GM21717 (cell line): Measurements from ENCODE around the gene PLEK2.

Experiments
- ATAC-seq: cut with Tn5 transposase; IDR thresholded peaks from one replicate; pipeline ENCODE4 v1.9.1; 2021; ENCODE audit warnings: mild to moderate bottlenecking, moderate library complexity; ENCODE audit not compliant: unreplicated experiment

The PLEK2 gene

DNA sequence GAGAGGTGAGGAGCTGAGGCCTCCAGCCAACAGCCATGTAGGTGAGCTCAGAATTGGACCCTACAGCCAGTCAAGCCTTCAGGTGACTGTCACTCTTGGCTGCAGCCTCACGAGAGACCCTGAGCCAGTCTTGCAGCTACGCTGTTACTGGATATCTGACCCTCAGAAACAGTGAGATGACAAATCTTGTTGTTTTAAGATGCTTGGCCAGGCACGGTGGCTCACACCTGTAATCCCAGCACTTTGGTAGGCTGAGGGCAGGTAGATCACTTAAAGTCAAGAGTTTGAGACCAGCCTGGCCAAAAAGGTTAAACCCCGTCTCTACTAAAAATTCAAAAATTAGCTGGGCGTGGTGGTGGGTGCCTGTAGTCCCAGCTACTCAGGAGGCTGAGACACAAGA is 6.2 kb downstream of the PLEK2 start:
- ATAC-seq: no peak

DNA sequence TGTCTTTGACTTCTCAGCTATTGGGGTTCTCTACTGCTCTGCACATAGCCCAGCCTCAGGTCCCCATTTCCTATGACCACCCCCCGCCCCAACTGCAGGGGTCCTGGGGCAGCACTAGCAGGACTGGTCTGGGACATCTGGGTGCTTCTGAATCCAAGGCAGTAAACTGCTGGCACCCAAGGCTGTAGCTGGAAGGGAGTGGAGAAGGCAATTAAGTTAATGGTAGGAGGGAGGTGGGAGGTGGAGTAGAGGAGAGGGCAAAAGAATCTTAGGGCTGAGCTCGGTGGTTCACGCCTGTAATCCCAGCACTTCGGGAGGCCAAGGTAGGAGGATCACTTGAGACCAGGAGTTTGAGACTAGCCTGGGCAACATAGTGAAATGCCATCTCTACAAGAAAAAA is 11.5 kb downstream of the PLEK2 start:
- ATAC-seq: no peak

DNA sequence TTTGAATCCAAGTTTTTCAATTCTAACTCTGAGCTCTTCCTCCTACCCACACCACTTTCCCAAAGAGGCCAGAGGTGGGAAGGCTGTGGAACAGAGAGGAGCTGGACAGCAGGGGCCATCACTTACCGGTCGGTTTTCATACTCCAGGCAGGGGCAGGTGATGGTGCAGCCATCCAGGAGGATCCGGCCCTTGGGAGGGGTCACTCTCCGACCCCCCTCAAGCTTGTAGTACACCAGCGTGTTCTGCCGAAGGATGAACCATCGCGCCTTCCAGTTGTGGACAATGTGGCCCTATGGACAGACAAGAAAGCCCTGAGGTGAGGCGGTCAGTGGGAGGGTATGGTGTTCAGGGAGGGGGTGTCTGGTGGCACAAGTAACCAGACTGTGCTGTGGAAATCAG is 14.4 kb downstream of the PLEK2 start:
- no peak for ATAC-seq

DNA sequence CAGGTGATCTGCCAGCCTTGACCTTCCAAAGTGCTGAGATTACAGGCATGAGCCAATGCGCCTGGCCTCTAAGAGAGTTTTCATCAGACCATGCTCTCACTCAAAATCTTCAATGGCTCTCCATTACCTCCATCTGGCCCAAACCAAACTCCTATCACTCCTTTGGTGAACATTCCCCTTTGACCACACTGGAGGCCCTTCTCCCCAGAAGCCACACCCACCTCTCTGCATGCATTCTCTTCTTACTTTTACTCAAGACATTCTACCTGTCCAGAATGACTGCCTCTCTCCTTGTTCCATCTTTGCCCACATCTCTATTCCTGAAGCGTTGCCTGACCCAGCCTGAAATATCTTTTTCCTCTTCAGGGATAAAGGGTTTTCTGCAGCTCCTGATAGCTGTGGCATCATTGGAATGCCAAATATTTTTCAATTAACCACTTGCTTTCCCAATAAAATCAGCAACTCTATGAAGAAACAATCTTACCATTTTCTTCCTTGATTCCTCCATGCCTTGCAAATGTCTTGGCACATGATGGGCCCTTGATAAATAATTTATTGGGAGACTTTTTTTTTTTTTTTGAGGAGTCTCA is 15.5 kb downstream of the PLEK2 start:
- no peak for ATAC-seq

DNA sequence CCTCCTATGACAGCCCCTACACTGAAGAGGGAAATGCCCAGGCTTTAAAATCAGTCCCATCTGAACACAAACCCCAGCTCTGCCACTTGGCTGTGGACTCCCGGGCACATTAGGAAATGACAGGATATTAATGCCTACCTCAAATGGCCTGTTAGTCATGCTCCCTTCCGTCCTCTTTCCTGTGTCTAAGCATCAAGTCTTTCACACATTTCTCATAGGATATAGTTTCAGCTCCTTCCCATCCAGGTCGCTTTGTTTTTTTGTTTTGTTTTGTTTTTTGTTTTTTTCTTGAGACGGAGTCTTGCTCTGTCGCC is 16.1 kb downstream of the PLEK2 start:
- no peak for ATAC-seq

DNA sequence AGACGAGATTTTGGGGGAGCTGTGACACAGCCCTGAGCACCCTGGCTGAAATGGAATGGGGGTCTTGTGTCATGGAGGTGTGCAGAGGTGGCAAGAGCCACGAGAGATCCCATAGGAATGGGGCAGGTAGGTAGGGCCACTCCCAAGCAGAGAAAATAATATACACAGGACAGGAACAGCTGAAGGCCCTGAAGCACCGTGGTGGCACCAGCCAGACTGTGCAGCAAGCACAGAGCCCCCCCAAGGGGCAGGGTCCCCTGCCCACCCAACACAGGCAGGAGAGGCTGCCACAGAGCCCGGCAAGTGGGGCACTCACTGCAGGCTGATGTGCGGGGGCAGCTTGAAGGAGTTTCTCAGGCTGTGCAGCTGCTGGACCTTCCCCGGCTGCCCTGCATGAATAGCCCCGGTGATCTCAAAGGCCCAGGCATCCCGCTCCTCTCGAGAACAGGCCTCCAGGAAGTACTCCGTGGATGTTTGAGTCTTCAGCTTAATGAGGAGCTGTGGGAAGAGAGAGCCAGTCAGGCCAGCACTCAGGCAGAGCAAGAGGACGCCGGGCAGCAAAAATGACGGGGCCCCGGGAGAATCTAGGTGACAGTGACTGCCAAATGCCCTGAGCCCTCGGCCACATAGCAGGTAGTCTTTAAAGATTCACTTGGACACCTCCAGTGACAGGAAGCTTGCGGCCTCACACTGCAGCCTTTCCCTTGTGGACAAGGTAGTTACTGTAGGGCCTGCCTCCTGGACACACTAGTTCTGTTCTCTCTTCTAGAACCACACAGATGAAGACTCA is 16.7 kb downstream of the PLEK2 start:
- ATAC-seq: no peak

DNA sequence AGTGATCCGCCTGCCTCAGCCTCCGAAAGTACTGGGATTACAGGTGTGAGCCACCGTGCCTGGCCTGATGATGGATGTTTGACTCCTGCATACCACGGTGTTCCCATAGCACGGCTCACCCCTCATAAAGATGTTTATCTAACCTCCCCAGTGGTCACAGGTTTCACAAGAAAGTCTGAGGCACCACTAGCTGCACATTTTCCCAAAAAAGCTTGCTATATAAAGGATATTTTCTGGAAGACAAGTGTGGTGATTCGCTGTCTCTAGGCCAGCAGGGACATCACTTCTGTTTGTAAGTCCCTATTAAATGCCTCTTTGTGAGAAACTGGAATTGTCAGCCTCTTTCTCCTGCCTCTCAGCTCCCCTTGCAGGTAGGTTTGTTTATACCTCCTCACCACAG is 18.3 kb downstream of the PLEK2 start:
- ATAC-seq: no peak

DNA sequence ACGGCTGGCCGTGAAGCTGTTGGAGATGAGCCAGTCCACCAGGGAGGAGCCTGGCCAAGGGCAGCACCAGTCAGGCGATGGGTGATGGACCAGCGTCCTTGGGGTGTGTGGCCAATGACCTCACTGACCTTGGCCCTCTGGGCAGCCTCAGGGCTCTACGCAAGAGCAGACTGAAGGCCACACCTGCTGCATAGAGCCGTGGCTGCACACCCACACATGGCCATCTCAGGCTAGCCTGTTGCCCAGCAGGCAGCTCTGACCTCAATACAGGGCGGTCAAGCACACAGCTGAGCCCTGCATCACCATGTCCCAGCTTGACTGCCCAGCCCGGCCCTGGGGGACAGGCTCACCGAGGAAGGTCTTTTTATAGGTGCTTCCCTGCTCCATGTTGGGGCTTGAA is 19.2 kb downstream of the PLEK2 start:
- no peak for ATAC-seq

DNA sequence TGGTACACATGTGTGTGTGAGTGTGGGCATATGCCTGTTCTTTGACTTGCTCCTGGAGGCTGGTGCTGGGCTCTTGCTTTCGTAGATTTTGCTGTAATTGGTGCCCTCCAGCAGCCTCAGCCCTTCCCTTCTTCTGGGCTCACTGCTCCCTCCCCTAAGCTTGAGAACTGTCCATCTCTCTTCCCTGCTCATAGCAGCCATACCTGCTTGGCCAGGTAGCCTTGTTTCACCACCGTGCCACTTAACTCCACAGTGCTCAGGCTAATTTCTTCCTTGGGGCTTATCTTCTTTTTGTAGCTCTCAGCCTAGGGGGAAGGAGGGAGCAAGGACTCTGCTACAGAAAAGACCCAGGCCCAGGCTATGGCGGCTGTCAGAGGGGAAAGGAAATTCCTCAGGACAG is 19.8 kb downstream of the PLEK2 start:
- ATAC-seq: no peak

DNA sequence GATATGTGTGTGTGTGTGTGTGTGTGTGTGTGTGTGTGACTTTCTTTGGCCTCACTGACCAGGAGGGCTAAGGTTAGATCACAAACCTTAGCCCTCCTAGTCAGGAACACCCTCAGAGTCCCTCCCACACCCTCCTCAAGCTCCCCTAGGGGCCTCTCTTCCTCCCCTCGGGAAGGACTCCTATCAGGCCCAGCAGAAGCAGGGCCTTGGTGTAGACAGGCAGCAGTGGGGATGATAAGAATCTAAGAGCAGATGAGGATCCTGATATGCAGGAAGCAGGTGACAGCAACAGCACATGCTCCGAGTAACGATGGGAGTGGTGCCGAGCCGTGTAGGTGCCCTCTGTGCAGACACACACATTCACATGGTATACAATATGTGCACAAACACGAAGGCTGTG is 20.7 kb downstream of the PLEK2 start:
- no peak for ATAC-seq

DNA sequence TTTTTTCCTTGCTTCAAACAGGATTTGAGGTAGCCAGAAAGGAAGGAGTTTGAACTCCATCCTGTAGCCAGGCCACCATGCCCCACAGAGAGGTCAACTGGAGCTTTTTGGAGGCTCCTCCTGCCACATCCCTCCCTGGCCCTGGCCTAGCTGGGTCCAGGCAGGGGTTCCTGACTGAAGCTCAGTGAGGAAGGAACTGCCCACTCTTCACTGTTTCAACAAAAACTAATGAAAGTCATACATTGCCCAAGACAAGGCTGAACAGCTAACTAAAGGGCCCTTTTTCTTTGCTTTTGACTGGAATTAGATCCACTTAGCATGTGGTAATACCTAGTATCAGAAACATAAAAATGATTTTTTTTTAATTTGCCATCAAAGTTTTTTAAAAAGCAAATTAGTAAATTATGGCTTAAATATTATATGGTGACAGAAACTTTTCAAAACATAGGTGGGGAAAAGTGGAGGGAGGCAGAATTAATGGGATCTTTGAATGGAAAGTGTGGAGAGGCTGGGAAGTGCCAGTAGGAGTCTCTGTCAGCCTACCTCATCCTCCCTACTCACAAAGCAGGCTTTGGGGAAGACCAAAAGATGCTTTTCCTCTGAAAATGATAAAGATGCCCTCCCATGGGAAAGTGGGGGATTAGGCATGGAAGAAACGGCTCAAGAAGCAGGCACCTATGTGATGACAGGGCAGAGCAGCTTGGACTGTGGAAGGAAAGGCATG is 22.0 kb downstream of the PLEK2 start:
- ATAC-seq: no peak

DNA sequence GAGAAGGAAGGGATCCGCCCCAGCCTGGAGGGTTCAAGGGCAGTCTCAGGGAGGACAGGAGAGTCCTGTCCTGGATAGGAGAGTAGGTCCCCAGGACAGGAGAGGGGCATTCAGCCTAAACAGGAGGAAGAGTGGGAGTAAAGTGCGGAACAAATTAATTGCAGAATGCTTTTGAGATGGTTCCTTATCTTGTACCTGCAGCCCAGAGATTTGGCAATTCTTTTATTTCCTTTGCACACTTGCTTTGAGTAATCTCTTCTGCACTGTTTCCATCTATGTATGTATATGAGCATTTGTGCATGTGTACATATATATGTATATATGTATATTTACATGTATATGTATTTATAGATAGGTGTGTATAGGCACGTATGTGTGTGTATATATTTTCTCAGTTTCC is 22.7 kb downstream of the PLEK2 start:
- ATAC-seq: no peak

DNA sequence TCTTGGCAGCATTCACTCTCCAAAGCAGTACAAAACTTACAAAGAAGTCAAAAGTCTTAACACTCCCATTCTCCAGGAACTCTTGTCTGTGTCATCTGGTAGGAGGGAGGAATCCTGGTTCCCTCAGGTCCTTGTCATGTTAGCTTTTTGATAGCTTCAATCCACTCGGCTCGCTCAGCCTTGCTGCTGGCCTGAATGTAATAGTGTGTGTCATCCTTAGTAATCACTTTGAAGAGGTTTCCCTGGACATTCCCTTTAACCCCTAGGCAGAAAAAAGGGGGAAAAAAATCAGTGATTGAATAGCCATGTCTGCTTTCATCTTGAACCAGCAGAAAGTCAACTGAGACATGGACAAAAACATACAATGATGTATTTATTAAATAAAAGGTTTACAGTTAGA is 24.8 kb downstream of the PLEK2 start:
- no peak for ATAC-seq

DNA sequence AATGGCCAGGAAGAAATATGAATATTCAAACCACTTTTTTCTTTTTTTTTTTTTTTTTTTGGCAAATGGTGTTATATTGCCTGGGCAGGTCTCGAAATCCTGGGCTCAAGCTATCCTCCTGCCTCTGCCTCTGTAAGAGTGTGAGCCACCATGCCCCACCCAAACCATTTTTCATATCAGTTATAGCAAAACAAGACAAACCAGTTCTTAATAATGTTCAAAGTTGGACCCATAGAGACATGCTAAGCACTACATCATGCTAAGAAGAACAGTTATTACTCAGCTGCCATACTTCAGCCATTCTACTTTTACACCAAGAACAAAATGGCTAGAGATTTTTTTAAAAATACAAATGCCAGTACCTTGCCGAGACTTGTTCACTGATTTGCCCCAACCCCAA is 26.3 kb downstream of the PLEK2 start:
- no peak for ATAC-seq

DNA sequence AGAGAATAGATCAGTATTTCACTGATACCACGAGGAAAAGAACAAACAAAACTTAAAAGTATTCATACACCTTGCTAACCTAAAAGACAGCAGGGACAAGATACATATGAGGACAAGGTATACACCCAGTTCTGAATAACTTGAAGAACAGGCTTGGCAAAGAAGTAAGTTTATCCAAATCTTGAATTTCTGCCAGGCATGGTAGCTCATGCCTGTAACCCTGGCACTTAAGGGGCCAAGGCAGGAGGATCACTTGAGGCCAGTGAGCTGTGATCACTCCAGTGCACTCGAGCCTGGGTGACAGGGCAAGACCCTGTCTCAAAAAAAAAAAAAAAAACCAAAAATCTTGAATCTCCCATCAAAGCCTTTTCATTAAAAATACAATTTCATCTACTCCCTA is 26.8 kb downstream of the PLEK2 start:
- no peak for ATAC-seq

DNA sequence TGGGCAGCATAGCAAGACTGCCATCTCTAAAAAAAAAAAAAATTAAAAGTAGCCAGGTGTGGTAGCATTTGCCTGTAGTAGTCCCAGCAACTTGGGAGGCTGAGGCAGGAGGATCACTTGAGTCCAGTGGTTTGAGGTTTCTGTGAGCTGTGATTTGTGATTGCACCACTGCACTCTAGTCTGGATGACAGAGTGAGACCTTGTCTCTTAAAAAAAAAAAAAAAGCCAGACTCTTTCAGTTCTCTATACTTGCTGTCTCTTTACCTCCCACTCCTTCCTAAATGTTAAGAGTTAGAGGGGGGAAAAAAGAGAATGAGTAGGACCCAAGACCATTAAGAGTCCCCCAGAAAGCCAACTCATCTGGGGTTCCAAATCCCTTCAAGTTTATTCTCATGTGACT is 34.0 kb downstream of the PLEK2 start:
- no peak for ATAC-seq

DNA sequence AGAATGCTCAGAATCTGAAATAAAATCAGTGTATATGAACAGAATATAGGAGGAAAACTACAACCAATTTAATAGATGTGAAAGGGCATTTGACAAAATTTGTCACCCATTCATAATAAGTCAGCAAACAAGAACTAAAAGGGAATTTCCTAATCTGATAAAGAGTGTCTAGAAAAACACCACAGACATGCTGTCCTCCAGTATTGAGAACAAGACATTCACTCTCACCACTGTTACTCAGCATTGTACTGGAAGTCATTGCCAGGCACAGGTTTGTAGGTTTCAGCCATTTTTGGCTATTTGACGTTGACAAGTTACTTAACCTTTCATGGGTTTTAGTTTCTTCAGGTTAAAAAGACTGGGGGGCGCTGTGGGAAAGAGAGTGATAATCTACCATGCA is 38.6 kb downstream of the PLEK2 start:
- no peak for ATAC-seq

DNA sequence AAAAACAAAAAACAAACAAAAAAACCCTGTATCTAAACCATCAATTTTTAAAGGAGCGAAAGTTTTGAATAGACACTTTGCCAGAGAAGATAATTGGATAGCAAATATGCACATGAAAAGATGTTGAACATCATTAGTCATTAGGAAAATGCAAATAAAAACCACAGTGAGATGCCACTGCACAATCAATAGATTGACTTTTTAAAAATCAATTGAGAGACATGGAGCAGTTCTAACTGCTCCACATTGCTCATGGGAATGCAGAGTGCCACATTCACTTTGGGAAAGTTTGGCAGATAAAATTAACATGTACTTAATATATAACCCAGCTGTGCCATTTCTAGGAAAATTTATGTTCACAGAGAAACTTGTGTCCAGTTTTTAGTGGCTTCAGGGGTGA is 39.1 kb downstream of the PLEK2 start:
- ATAC-seq: no peak

DNA sequence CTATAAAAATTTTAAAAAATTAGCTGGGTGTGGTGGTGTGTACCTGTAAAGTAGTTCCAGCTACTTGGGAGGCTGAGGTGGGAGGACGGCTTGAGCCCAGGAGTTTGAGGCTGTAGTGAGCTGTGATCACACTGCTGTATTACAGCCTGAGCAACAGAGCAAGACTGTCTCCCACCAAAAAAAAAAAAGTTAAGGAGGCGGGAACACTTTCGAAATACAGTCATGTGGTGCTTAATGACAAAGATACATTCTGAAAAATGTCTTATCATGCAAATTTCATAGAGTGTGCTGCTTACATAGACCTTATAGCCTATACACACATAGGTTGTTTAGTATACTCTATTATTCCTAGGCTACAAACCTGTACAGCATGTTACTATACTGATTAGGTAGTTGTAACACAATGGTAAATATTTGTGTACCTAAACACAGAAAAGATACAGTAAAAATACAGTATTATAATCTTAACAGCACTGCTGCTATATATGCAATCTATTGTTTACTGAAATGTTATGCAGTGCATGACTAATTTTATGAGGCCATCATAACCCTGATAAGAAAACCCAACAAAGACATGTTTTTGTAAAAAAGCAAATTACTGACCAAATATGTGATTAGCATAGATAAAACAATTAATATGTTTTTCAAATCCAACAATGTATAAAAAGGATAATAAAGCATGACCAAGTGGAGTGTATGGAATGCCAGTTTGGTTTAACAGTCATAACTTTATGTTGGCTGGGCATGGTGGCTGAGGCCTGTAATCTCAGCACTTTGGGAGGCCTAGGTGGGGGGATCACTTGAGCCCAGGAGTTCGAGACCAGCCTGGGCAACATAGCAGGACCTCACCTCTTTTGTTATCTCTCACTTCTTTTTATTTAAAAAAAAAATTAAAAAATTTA is 40.5 kb downstream of the PLEK2 start:
- no peak for ATAC-seq

DNA sequence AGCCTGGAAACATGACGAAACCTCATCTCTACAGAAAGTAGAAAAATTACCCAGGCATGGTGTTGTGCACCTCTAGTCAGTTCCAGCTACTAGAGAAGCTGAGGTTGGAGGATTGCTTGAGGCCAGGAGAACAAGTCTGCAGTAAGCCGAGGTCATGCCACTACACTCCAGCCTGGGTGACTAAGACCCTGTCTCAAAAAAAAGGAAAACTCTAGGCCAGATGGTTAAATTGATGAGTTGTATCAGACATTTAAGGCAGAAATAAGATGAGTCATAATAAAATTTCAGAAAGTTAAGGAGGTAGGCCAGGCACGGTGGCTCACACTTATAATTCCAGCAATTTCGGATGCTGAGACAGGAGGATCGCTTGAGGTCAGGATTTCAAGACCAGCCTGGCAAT is 41.1 kb downstream of the PLEK2 start:
- no peak for ATAC-seq

DNA sequence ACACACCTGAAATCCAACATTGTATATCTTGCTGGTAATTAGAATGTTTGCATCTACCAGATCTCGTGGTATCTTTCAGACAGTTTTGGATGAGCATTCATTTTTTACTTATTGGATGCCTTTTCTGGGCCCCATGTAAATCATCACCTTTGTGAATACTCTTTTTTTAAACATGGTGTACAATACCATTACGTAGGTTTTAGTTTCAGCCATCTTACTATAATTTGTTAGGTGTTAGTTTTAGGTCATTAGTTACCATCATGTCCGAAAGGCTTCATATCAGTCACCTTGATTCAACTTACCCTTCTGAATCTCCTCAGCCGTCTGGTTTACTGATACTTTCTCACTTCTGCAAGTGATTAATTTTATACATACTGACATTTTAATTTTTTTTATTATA is 46.5 kb downstream of the PLEK2 start:
- ATAC-seq: no peak
